SKM-1 treated with dmso at 0.1 percent for 144 hours (cell line): ENCODE results near the gene MAP7D3.
"Not testable (repeated sequence)": the region's sequence is repeated elsewhere in the genome, so short reads cannot be mapped to it uniquely, and the experiment has no call there.

Source experiments
- DNase-seq: peaks from one replicate; lab custom pipeline; 2025; ENCODE audit not compliant: unreplicated experiment; lab: John Stamatoyannopoulos, UW

MAP7D3 gene

GRCh38 chrX:136185401-136186022 lies 65.7 kb downstream of the MAP7D3 start:
- no peak for DNase-seq

GRCh38 chrX:136183917-136184316 lies 67.3 kb downstream of the MAP7D3 start:
- no peak for DNase-seq

- DNase-seq = no peak
Measured at GRCh38 chrX:136183172-136183571, 68.0 kb downstream of the MAP7D3 start.

- no peak for DNase-seq
Measured at GRCh38 chrX:136182414-136182813, 68.8 kb downstream of the MAP7D3 start.

GRCh38 chrX:136179133-136179532 lies 72.1 kb downstream of the MAP7D3 start:
- DNase-seq = no peak

- no peak for DNase-seq
Measured at GRCh38 chrX:136176399-136176825, 74.8 kb downstream of the MAP7D3 start.

- no peak for DNase-seq
Measured at GRCh38 chrX:136171420-136171819, 79.8 kb downstream of the MAP7D3 start.

GRCh38 chrX:136170139-136170800 lies 80.9 kb downstream of the MAP7D3 start:
- DNase-seq = no peak

GRCh38 chrX:136168929-136169735 lies 82.1 kb downstream of the MAP7D3 start:
- DNase-seq = no peak

- DNase-seq = not testable (repeated sequence)
Measured at GRCh38 chrX:136167989-136168388, 83.2 kb downstream of the MAP7D3 start.

- DNase-seq = no peak
Measured at GRCh38 chrX:136166221-136166855, 84.9 kb downstream of the MAP7D3 start.

- no peak for DNase-seq
Measured at GRCh38 chrX:136165406-136165805, 85.8 kb downstream of the MAP7D3 start.

GRCh38 chrX:136163689-136164088 lies 87.5 kb downstream of the MAP7D3 start:
- DNase-seq = no peak
